GM03348 (cell line): Measurements from ENCODE around the gene KCNJ10.

ENCODE experiments used
- DNase-seq: peaks from one replicate; pipeline ENCODE4 v3.0.0; 2012; ENCODE audit warnings: low spot score

The KCNJ10 gene

DNA sequence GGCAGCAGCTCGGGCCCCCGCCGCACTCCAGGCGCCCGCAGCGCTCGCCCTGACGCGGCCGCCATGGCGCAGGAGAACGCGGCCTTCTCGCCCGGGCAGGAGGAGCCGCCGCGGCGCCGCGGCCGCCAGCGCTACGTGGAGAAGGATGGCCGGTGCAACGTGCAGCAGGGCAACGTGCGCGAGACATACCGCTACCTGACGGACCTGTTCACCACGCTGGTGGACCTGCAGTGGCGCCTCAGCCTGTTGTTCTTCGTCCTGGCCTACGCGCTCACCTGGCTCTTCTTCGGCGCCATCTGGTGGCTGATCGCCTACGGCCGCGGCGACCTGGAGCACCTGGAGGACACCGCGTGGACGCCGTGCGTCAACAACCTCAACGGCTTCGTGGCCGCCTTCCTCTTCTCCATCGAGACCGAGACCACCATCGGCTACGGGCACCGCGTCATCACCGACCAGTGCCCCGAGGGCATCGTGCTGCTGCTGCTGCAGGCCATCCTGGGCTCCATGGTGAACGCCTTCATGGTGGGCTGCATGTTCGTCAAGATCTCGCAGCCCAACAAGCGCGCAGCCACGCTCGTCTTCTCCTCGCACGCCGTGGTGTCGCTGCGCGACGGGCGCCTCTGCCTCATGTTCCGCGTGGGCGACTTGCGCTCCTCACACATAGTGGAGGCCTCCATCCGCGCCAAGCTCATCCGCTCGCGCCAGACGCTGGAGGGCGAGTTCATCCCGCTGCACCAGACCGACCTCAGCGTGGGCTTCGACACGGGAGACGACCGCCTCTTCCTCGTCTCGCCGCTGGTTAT, 14.2 kb upstream of the KCNJ10 start:
- peak; percentile 37 for DNase-seq

DNA sequence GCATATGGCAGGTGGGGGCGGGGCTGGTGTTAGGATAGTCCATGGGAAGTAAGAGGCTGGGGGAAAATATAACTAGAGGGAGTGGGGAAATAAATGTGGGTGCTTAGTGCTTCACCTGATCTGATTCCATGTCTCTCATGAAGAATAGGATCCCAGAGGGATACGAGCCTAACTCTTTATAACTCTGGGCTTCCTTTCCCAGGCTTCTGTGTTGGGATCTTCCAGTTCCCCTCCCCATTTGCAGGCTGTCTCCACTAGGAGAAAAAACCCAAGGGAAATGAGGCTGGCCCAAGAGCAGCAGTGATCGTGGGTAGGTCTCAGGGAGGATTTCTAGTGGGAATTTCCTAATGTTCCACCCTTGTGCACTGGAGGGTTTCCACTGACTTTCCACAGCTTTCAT, 13.0 kb upstream of the KCNJ10 start:
- DNase-seq: no peak

DNA sequence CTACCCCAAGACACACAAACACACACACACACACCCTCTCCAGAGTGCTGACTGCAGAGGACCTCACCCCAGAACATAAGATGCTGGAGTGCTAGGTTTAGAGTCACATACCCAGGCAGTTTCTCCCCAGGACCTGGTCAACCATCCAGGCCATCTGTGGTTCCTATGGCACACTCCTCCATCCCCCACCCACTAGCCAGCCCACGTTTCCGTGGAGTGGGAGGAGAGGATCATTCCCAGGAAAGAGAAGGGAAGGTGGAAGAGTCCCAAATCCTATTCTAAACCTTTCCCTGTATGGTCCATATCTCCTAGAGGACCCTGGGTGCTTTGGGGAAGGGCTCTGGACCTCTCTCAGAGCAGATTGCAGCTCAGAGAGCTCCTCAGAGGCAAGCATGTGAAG, 12.5 kb upstream of the KCNJ10 start:
- no peak for DNase-seq

DNA sequence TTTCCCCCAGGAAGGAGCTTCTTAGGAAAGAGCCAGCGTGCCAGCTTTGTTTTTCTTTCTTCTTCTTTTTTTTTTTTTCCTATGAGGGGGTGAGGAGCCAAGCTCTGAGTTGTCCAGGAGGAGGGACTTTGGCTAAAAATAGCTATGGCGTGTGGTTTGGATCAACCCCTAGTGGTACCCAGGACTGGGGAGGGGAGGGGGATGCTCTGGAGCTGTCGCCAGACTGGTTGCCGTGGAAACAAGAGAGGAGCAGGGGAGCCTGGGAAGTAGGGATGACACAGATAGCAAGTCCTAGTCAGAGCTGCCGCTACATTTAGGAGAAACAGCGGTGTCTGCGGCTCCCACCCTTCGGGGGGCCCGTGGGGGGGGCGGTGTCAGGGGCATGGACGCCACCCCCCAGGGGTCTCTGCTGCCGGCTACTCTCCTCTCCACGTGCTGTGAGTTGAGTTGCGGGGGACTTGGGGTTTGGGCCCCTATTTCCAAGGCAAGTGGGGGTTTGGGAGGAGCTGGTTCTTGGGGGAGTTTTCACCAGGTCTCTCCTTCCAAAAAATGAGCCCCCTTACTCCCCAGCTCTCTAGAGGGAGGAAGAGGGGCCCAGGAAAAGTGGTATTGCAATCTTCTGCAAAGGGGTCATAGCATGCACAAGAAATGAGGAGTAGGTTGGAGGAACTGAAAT, 11.4 kb upstream of the KCNJ10 start, which contains the start of gene KCNJ9:
KCNJ9 (plus strand) TSS at position 278 of the 676 bp plus-strand sequence. CDS start 2,493 bp downstream, outside the sequence.
- DNase-seq: peak; percentile 27

DNA sequence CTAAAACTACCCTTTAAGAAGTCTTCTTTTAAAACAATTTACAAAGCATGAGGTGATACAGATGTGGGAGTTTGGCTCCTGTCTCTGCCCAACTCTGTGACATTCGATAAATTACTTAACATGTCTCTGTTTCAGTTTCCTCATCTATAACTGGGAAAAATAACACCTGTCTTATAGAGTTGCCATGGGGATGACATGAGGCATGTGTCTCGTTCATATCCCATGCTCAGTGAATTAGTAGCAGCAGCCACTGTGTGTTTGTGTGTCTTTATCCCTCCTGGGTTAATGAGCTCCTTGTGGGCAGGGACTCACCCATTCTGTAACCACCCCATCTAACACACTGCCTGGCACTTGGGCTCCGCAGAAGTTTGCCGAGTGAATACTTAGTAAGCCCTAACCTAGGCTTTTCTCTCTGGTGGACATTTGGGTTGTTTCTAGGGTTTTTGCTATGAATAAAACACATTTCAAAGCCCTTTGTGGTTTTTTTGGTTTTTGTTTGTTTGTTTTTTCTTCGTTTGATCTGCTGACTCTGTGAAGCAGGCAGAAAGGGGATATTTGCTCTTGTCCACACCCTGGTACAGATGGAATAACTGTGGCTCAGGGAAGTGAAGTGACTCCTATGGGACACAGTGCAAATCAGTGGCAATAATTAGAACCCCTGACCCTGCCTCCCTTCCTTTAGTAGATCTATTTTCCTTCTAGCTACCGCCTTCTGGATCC, 10.6 kb upstream of the KCNJ10 start:
- DNase-seq: no peak

DNA sequence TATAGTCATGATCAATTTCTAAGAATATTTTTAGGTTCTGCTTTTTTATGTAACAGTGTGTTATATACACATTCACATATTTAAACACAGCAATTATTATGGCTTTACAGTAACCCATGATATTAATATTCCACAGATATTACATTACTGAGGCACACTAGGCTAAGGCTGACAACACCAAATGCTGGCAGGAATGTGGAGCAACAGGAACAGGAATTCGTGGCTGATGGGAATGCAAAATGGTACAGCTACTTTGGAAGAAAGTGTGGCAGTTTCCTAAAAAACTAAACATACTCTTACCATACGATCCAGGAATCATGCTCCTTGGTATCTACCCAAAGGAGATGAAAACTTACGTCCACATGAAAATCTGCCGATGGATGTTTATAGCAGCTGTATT, 9.5 kb upstream of the KCNJ10 start:
- DNase-seq: no peak

DNA sequence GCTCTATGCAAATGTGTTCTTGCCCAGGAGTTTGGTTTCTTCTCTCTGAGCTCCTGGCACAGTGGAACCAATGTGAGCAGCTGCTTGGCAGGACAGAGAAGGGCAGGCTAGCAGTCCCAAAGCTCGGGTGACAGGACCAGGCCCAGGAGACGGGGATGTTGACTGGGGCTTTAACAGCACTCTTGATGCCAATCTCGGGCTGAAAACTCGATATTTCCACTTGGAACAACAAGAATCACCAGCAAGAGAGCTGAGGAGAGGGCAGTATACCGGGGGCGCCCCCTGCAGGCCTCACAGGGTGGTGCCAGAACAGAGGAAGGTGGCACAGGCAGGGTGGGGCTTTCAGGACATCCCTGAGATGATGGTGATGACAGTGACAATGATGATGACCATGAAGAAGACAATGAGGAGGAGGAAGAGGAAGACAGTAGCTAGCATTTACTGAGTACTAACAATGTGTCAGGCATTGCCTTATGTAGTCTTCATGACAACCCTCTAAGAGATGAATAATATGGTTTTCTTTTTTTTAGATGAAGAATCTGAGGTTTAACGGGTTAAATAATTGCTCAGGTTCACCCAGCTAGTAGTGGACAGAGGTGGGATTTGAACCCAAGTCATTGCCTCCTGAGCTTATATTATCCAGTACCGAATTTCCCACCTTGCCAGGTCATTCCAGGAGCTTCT, 8.7 kb upstream of the KCNJ10 start:
- DNase-seq: peak; percentile 73

DNA sequence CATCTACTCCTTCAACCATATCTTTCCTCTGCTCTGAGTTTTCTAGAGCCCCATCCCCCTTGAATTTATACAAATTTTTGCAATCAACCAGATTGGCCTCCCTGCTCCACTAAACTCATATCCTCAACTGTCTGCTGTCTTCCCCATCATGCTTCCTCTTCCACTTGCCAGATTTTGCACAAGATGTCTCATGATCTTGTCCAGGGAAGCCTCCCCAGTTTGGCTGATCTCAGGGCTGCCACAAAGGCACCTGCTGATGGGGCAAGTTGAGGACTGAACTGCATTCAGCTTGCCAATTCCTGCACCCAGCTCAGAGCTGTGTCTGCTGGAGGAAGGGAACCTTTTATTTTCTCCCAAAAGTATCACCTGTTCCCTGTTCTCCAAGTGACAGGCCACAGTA, 7.5 kb upstream of the KCNJ10 start:
- DNase-seq: no peak

DNA sequence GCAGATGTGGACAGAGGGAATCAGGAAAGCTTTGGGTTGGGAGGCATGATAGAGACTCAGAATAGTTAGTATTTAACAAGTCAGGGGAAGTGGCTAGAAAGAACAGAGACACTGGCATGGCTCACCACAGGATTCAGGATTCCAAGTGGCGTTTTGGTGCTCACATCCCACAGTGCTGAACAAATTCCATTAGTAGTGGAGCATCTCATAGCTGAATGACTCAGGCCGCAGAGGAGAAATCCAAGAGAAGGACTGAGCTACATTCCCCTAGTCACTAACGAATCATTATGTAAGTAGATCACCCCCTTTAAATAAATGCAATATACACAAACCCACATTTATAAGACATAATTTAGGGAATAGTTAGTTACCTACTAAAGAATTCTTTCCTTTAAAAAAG, 6.3 kb upstream of the KCNJ10 start:
- no peak for DNase-seq

DNA sequence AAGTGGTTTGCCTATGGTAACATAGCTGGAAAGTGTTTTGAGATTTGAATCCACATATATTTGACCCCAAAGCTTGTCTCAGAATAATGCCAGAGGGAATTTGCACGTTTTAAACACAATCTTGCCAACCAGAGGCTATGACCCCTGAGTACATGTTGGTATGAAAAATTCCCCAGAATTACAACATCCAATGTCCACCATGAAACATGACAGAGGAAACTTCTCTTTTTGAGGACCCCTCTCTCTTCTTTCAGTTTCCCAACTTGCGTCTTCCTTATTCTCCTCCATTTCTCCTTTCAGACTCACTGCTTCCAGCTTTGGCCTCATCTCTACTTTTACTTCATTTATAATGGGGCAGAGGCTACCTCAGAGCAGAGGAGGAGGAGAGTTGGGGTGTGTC, 5.9 kb upstream of the KCNJ10 start:
- no peak for DNase-seq

DNA sequence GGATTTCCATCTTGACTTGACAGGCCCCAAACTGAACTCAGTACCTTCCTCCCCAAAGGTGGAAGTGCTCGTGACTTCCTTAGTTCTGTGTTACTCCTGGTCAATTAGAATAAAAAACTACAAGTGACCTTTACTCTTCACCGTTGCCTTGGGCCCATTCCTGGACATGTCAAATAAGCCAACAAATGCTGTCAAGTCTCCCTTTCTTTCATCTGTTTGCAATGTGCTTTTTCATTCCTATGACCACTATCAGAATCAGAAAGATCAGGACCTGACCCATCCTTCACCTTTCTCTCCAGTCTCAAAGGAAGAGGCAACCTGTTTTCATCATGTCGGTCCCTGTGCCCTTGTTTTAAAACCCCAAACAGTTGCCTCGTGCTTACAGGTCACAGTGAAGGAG, 4.9 kb upstream of the KCNJ10 start:
- DNase-seq: no peak

DNA sequence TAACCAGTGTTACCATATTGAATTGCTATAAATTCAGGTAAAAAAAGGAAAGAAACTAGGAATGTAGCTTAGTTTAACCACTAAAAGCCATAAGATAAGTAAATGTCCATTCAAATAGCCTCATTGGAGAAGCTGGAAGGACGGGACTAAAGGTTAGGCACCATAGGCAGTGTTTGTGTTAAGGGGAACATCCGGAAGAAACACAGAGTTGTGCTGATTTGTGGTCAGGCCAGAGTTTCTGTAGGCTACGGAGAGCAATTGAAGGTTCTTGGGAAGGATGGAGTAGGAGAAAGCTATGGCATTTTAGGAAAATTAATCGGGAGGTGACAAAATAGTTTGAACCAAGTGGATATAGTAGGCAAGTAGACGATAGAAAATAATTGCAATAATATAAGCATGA, 1.3 kb upstream of the KCNJ10 start:
- DNase-seq: no peak

DNA sequence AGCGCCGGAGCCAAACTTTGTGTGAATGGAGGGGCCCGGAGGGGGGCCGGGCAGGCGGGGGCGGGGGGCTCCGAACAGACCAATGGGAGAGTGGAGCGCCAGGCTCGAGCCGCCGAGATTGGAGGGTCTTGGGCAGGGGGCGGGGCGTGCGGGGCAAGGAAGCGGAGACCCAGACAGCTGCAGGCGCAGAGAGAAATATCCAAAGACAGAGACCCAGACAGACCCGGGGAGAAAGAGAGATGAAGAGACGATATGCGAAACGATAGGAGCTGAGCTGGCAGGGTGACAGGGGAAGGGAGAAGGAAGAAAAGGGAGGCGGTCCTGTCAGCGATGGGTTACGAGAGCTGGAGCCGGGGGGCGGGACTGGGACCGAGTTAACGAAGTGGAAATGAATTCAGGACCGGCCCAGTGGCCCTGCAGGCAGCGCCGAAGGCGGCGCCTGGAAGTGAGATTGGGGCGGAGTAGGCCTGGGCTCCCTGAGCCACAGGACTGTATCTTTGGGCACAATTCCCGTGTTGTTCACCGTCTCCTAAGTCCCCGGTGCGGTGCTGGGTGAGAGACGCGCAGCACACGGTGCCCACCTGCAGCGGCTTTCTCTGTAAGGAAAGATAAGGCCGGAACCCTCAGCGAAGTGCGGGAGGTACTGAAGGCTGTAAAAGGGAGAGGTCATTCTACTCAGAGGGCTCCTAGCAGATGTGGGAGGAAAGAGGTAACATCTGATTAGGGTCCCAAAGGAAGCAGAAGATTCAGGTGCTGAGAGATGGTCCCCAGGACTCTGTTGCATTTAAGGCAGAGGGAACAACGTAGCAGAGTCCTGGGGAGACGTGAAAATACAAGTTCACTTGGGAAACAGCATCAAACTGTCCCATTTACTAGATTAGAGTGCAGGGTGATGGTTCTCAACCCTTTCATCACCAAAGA, 543 bp upstream of the KCNJ10 start:
- peak; percentile 88 for DNase-seq

DNA sequence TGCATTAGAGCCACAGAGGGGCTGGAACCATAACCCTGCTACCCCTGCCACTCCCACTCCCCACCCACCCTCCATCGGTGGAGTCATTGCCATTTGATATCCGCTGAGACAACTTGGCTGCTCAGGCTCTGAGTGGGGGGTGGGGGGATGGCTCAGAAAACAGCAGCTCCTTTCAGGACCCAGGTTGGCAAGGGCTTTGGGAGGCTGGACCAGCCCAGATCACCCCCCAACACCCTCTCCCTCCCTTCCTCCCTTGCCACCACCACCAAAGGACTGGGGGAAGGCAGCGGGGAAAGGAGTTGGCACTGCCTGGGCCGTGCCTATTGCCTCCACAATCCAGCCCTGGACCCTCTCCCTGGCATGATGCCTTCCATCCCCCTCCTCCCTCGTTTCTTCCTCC, 1.7 kb downstream of the KCNJ10 start:
- DNase-seq: no peak

DNA sequence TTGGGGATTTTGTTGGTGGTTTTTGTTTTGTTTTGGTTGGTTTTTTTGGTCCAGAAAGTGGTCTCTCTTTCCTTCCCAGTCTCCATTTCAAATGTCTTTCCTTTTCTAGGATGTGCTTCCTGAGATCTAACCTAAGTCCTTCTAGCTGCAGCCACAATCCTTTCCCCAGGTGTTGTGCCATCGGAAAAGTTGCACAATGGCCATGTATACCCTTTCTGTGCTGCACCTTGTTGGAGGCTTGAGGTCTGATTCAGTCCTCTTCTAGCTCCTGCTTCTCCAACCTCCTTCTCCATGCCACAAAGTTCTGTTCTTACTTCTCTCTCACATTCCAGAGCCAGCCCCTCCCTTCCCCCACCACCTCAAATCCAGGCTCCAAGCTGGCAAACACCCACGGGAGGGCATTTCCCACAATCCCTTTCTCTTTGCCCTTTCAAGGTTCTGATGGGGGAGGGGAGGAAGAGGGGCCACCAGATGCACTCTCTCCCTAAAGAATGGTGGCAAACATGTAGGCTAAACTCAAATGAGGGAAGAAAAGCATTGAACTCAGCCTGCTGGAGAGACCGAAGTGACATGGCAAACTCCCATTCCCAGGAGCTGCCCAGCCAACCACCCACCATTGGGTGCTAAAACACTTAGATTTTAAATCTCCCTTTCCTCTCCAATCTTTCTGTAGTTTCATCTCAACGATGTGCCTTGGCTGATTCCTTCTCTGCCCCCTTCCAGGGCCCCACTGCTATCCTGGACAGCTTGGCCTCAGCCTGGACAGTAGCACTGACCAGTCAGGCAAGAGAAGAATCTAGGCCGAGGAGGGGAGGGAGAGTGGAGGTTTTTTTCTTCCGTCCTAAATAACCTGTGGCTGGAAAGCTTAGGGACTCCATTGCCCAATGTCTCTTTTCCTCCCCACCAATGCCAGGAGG, 2.9 kb downstream of the KCNJ10 start:
- no peak for DNase-seq

DNA sequence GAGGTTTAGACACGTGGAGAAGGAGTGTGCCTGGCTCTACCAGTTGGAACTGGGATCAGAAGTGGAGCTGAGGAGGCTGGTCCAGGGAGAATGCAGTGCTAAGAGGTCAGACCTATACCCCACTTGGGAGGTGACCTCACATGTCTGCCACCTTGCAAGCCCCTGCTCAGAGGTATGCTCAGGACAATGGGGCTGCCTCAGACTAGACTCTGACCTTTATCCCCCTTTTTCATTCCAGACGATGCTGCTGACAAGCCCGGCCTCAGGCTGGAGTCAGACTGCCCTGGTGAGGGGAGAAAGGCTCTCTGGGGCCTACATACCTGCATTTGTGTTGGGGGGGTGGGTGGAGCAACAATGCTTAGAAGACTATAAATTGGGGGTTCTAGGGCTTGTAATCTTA, 5.2 kb downstream of the KCNJ10 start:
- no peak for DNase-seq

DNA sequence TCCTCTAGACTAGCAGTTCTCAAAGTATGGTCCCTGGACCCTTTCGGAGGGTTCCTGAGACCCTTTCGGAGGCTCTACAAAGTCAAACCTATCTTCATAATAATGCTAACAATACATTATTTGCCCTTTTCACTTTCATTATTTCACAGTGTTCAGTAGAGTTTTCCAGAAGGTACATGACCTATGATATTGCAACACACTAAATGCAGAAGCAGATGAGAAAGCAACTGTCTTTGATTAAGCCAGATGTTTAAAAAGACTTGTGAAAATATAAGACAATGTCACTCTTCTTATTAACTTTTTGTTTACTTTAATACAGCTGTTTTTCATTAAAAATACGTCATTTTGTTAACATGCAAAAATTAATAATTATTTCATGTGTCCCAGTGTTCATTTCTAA, 5.8 kb downstream of the KCNJ10 start:
- no peak for DNase-seq

DNA sequence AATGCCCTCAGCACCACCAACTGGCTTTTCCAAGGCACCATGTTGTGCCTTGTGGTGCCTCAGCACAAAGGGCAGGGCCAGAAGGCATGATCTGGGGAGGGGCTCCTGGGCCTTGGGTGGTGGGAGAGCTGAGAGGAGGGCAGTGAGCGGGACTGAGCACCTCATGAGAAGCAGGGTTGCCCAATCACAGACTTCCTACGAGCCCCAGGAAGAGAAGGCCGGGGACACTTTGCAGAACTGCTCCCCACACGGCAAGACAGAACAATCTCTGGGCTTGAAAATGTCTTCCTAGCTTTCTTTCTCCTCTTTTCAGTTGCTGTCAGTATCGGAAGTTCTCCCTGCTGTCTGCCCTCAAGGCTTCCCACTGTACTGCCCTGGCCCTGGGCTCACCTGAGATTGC, 6.8 kb downstream of the KCNJ10 start:
- DNase-seq: no peak

DNA sequence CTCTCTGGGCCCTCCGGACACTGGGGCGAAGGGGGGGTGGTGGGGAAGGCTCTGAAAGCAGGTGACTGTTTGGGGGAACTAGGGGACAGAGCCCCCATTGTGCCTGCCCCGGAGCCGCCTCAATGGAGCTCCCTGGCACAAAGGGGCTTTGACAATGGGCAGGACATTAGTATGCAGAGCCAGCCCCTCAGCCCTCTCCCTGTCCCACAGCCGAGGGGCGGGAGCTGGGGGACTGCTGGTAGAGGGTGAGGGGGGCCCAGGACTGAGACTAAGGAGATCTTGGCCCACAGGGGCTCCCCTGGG, 7.8 kb downstream of the KCNJ10 start:
- DNase-seq: no peak
